GM20000 (cell line): ENCODE results near the gene CORO1C.

Experiments used
- DNase-seq: peaks from one replicate; pipeline ENCODE4 v3.0.0; 2012; ENCODE audit warnings: low spot score
- CTCF ChIP-seq: IDR thresholded peaks from 2 replicates; pipeline ENCODE4 v1.5.1; 2012; ENCODE audit warnings: mild to moderate bottlenecking, control low read depth; ENCODE audit errors: extremely low read depth, missing control alignments

Gene CORO1C

GRCh38 chr12:108731105-108731865 lies at the start of gene CORO1C:
CORO1C (minus strand) TSS chr12:108731518; CDS start chr12:108701318, 30,200 bp downstream.
- peak; percentile 97 for DNase-seq
- TF ChIP-seq CTCF, result peak; percentile 91

GRCh38 chr12:108779998-108780688 lies 48.8 kb upstream of the CORO1C start:
- DNase-seq, result no peak
- no peak for TF ChIP-seq CTCF

GRCh38 chr12:108778053-108778452 lies 46.7 kb upstream of the CORO1C start:
- no peak for TF ChIP-seq CTCF
- no peak for DNase-seq

GRCh38 chr12:108777156-108777555 lies 45.8 kb upstream of the CORO1C start:
- DNase-seq, result no peak
- no peak for TF ChIP-seq CTCF

GRCh38 chr12:108773798-108774788 lies 42.8 kb upstream of the CORO1C start:
- DNase-seq, result no peak
- no peak for TF ChIP-seq CTCF

DNA sequence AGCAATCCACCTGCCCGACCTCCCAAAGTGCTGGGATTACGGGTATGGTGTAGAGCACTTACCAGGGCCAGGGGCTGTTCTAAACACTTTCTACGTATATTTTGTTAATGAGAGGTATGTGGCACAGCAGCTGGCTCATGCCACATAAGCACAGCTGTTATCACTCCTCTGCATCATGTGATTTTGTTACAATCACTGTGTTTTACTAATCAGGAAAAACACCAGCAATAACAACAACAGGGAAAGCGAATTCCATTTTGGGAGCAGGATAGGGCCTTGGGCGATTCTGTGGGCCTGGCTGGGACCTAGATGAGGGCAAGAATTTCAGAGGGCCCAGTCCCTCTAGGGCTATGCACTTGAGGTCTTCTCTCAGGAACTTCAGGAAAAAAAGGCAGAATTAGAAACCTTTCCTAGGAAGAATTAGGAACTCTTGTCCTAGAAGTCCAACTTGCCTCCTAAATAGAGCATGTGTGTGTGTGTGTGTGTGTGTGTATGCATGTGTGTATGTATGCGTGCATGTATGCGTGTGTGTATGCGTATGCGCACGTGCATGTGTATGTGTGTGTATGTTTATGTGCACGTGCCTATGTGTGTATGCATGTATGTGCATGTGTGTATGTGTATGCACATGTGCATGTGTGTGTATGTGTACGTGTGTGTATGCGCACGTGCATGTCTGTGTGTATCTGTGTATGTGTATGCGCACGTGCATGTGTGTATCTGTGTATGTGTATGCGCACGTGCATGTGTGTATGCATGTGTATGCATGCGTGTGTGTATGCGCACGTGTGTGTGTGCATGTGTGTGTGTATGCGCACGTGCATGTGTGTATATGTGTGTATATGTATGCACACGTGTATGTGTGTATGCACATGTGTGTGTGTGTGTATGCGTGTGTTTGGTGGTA lies 41.8 kb upstream of the CORO1C start:
- DNase-seq, result no peak
- TF ChIP-seq CTCF, result no peak
